ENCODE results near the gene RGL1.

Gene RGL1

DNA sequence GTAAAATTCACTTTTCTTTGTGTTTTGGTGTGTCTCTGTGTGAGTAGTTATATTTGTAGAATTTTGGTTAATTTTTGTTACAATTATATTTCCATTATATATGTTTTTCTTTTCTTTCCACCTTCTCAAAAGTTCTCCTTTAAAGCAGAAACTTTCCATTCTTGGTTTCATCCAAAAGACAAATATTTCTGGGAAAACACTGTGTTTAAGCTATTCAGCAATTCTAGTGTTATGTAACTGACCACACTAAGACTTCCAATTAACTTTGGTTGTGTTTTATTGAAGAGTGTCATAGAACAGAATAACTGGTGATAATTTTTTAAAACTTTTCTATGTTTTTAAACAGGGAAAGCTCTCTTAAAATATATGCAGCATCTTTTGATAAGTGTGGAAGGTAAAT lies 13.6 kb upstream of the RGL1 start:
- DNase-seq (ENCODE audit: insufficient read length): no peak
- TF ChIP-seq POLR2AphosphoS5 (IDR thresholded peaks at IDR 0.05; ENCODE audit: low read depth, low read length): no peak
- TF ChIP-seq TAF1 (IDR thresholded peaks at IDR 0.05; ENCODE audit: borderline replicate concordance, low read depth, low read length): no peak
- no peak for TF ChIP-seq POLR2A (IDR thresholded peaks at IDR 0.05; ENCODE audit: low read depth, low read length)
- FAIRE-seq: no peak

DNA sequence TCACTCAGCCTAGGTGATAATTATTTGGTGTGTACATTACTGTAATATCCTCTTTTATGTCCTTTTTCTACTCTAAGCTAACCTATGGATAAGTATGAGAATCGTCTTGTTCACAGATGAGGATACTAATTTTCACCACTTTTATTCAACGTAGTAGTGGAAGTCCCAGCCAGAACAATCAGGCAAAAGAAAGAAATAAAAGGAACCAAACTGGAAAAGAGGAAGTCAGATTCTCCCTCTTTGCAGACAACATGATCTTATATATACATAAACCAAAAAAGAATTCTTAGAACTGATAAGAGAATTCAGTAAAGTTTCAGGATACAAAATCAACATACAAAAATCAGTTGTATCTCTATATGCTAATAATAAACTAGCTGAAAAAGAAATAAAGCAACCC lies 12.6 kb upstream of the RGL1 start:
- FAIRE-seq (no peak), DNase-seq (ENCODE audit: insufficient read length) (no peak)
- TF ChIP-seq TAF1 (IDR thresholded peaks at IDR 0.05; ENCODE audit: borderline replicate concordance, low read depth, low read length) (no peak), POLR2A (IDR thresholded peaks at IDR 0.05; ENCODE audit: low read depth, low read length) (no peak), POLR2AphosphoS5 (IDR thresholded peaks at IDR 0.05; ENCODE audit: low read depth, low read length) (no peak)

DNA sequence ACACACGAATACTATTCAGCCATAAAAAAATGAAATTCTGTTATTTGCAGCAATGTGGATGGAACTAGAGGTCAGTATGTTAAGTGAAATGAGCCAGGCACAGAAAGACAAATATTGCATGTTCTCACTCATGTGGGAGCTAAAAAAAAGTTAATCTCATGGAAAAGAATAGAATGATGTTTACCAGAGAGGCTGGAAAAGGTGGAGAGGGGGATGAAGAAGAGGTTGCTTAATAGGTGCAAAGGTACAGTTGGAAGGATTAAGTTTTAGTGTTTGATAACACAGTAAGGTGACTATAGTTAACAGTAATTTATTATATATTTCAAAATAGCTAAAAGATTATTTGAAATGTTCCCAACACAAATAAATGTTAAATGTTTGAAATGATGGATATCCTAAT lies 10.8 kb upstream of the RGL1 start:
- TF ChIP-seq TAF1 (IDR thresholded peaks at IDR 0.05; ENCODE audit: borderline replicate concordance, low read depth, low read length) (no peak), POLR2A (IDR thresholded peaks at IDR 0.05; ENCODE audit: low read depth, low read length) (no peak), POLR2AphosphoS5 (IDR thresholded peaks at IDR 0.05; ENCODE audit: low read depth, low read length) (no peak)
- no peak for FAIRE-seq
- no peak for DNase-seq (ENCODE audit: insufficient read length)

DNA sequence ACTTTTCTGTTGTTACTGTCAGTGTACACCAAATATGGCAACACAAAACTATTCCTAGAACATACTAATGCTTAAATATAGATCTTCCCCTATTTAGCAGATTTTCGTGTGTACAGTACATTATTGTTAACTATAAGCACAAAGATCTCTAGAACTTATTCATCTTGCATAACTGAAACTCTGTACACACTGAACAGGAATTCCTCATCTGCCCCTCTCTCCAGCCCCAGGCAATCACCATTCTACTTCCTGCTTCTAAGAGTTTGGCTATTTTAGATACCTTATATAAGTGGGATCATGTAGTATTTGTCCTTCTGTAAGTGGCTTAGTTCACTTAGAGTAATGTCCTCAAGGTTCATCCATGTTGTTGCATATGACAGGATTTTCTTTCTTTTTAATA lies 4.5 kb upstream of the RGL1 start:
- FAIRE-seq (no peak), DNase-seq (ENCODE audit: insufficient read length) (no peak)
- no peak for TF ChIP-seq POLR2AphosphoS5 (IDR thresholded peaks at IDR 0.05; ENCODE audit: low read depth, low read length)
- no peak for TF ChIP-seq POLR2A (IDR thresholded peaks at IDR 0.05; ENCODE audit: low read depth, low read length)
- no peak for TF ChIP-seq TAF1 (IDR thresholded peaks at IDR 0.05; ENCODE audit: borderline replicate concordance, low read depth, low read length)

DNA sequence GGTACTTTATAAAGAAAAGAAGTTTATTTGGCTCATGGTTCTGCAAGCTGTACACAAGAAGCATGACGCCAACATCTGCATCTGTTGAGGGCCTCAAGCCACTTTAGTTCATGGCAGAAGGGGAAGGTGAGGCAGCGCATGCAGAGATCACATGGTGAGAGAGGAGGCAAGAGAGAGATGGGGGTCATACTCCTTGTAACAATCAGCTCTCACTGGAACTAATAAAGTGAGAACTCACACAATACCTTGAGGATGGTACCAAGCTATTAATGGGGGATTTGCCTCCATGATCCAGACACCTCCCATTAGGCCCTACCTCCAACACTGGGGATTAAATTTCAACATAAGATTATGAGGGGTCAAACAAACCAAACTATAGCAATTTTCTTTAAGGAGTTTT lies 3.3 kb upstream of the RGL1 start:
- FAIRE-seq: no peak

DNA sequence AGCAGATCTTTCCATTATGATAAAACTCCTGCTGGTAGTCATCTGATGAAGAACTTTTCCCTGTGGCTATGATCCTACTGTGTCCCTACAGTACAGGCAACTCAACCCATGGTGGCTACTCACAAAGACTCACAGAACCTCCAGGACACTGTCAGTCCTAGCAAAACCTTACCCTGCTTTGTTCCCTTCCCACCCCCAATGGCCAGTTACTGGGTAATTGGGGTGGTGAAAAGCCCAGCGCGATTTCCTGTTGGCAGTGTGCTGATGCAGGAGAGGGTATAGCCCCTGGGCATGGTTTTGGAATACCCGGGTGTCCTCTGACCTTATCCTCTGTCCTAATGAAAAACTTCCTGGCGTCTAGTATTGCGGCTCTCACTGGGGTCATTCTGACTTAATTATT lies 533 bp upstream of the RGL1 start:
- FAIRE-seq (peak; percentile 17), DNase-seq (ENCODE audit: insufficient read length) (no peak)
- TF ChIP-seq TAF1 (IDR thresholded peaks at IDR 0.05; ENCODE audit: borderline replicate concordance, low read depth, low read length): no peak

More for the DNA sequence above, 3.3 kb upstream of the RGL1 start:
- DNase-seq (ENCODE audit: insufficient read length): no peak
- TF ChIP-seq POLR2AphosphoS5 (IDR thresholded peaks at IDR 0.05; ENCODE audit: low read depth, low read length) (no peak), TAF1 (IDR thresholded peaks at IDR 0.05; ENCODE audit: borderline replicate concordance, low read depth, low read length) (no peak), POLR2A (IDR thresholded peaks at IDR 0.05; ENCODE audit: low read depth, low read length) (no peak)

DNA sequence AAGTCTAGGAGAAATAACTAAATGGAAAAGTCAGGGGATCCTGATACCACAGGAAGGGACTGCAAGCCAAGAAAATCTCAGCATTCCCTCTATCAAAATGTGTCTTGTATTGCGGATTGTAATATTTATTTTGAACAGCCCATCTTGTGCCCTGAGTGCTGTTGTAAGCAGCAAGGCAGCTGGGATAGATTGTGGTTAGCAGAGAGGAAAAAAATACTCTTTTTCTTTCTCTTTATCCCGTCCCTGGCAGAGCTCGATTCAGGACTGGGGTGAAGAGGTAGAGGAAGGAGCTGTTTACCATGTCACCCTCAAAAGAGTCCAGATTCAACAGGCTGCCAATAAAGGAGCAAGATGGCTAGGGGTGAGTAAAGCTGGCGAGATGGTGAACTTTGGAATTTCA lies 1.2 kb downstream of the RGL1 start:
- TF ChIP-seq POLR2A (IDR thresholded peaks at IDR 0.05; ENCODE audit: low read depth, low read length): no peak
- TF ChIP-seq TAF1 (IDR thresholded peaks at IDR 0.05; ENCODE audit: borderline replicate concordance, low read depth, low read length): no peak
- no peak for TF ChIP-seq POLR2AphosphoS5 (IDR thresholded peaks at IDR 0.05; ENCODE audit: low read depth, low read length)
- DNase-seq (ENCODE audit: insufficient read length) (no peak), FAIRE-seq (peak; percentile 33)

DNA sequence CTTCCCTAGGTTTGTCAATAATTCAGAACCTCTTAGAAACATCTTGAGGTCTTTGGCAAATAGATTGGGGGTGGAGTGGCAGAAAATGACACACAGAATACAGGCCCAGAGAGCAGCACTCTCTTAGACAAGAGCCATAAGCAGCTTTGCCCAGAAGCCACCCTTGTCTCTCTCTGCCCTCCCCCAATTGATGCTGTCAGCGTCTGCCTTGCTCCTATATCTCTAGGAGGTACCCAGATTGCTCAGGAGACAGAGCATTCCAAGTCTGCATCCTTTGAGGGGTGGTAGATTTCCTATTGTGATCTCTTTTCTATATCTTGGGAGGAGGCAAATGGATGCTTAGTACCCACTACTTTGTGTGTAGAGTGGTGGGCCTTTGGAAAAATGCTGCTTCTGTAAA lies 1.8 kb downstream of the RGL1 start:
- no peak for FAIRE-seq
- DNase-seq (ENCODE audit: insufficient read length): no peak
- TF ChIP-seq POLR2A (IDR thresholded peaks at IDR 0.05; ENCODE audit: low read depth, low read length) (no peak), POLR2AphosphoS5 (IDR thresholded peaks at IDR 0.05; ENCODE audit: low read depth, low read length) (no peak), TAF1 (IDR thresholded peaks at IDR 0.05; ENCODE audit: borderline replicate concordance, low read depth, low read length) (no peak)

DNA sequence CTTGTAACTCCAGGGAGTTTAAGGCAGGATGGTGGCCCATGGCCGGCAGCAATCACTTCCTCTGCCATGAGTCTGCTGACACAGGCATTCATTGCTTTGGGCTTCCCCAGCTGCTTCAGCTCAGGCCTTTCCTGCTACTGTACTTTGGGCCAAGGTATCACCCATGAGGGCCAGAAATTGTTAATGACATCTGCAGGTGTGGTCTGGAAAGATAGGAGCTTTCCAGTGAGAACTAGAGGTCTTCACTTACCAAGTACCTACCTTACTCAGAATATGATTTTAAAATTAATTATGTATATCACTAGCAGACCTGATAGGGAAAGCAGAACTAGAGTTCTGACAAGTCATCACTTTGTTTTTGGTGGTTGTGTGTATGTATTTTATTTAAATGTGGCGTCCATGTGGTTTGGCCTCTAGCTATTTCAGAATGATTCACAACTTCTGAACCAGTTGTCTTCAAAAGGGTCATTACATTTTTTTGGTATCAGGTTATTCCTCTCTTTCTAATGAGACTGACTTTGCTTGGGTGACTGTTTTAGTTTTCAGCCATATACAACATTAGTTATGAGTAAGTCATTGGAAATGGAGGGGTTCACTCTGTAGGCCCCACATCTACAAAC lies 2.7 kb downstream of the RGL1 start:
- FAIRE-seq (peak; percentile 76), DNase-seq (ENCODE audit: insufficient read length) (no peak)
- TF ChIP-seq TAF1 (IDR thresholded peaks at IDR 0.05; ENCODE audit: borderline replicate concordance, low read depth, low read length) (no peak), POLR2AphosphoS5 (IDR thresholded peaks at IDR 0.05; ENCODE audit: low read depth, low read length) (peak; percentile 44; the same call in 1 of the 2 replicates)

DNA sequence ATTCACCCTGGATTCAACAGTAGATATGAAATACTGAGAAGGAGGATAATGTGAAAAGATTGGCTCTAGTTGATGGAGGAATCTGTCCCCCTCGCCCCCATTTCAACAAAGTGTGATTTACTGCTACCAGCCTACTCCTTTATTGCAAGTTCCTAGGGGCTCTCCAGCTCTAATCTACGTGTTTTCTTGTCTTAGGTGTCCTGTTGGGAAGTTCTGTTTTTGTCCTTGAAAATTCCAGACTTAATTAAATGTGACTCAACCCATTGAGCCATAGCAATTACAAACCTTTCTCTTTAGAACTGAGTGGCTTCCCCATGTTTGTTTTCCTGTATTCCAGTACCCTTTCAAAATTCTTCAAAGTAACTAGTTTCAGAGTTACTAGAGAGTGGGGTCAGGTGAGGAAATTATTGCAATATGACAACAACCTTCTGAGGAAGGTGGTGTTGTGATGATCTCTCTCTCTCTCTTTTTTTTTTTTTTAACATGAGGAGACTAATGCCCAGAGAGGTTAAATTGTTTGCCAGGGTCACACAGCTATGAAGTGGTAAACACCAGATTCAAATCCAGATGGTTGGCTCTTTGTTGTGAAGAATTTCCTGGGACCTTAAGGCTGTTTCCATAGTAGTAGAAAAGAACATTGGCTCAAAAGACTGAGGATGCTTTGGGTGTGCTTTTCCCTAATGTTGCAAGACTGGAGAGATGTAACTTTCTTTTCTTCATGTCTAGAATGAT lies 3.5 kb downstream of the RGL1 start:
- FAIRE-seq (peak; percentile 9), DNase-seq (ENCODE audit: insufficient read length) (no peak)
- no peak for TF ChIP-seq POLR2A (IDR thresholded peaks at IDR 0.05; ENCODE audit: low read depth, low read length)

DNA sequence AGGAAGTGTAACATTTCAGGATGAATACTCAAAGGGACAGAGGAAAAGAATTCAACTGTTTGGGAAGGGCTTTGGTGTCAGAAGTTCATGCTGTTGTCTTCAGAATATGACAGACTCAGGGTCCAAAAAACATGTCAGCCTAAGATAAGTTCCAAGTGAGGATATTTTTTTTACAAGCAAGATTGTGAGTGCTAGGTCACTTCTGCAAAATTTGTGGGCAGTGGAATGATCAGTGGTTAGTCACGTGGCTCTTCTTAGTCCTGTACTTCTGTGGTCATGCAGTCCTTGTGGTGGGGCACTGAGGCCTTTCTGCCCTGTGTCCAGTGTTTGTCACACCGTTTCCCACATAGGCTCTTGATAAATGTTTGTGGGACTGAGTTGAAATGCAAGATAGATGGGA lies 5.2 kb downstream of the RGL1 start:
- TF ChIP-seq POLR2A (IDR thresholded peaks at IDR 0.05; ENCODE audit: low read depth, low read length) (no peak), TAF1 (IDR thresholded peaks at IDR 0.05; ENCODE audit: borderline replicate concordance, low read depth, low read length) (no peak), POLR2AphosphoS5 (IDR thresholded peaks at IDR 0.05; ENCODE audit: low read depth, low read length) (no peak)
- DNase-seq (ENCODE audit: insufficient read length): no peak
- FAIRE-seq: peak; percentile 14

DNA sequence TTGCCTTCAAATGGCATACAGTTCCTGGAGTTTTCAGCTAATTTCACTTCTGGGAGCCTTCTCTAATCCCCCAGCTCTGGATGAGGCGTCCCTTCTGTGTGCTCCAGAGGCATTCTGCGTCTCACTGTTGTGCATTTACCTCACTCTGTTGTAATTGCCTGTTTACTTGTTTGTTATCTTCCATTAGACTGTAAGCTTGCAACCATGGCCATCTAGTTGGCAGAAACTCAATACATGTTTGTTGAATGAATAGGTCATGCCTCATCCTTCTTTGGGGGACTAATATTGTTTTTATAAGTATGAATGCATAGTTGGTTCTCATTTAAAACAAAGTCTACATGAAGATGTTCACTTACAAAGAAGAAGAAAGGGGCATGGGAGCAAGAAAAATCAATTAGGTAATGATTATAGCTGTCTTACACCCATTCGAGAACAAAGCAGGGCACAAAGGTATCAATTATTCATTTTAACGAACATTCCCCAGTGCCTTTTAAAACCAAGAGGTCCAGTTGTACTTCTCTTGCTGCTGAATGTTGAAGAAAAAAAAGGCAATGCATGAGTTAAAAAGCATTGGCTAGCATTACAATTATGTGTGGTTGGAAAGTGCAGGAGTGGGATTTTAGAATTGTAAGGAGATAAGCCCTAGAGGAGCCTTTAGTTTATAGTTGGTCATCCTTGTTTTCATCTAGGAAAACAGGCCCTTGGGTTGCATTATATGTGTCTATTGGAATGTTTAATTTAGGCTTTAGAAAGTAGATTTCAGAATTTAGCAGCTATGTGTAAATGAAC lies 6.0 kb downstream of the RGL1 start:
- no peak for DNase-seq (ENCODE audit: insufficient read length)
- TF ChIP-seq POLR2A (IDR thresholded peaks at IDR 0.05; ENCODE audit: low read depth, low read length) (no peak), POLR2AphosphoS5 (IDR thresholded peaks at IDR 0.05; ENCODE audit: low read depth, low read length) (no peak), TAF1 (IDR thresholded peaks at IDR 0.05; ENCODE audit: borderline replicate concordance, low read depth, low read length) (no peak)
- FAIRE-seq: no peak
